SK-N-SH (cell line): ENCODE measurements around the gene GPR146.

Experiments
- GATA2 ChIP-seq: sonication (generic); formaldehyde crosslinking; IDR thresholded peaks from 2 replicates; pipeline ENCODE4 v1.5.0; 2020; ENCODE audit warnings: mild to moderate bottlenecking, missing genetic modification reagents
- MXI1 ChIP-seq: IDR thresholded peaks from 2 replicates; pipeline ENCODE4 v1.6.1; 2012; ENCODE audit warnings: mild to moderate bottlenecking, low read depth, low read length, improper control_type of control experiment
- POLR2AphosphoS5 ChIP-seq: IDR thresholded peaks from 2 replicates; pipeline ENCODE4 v1.6.1; 2012; ENCODE audit warnings: low read depth, low read length
- RAD21 ChIP-seq: IDR thresholded peaks from 2 replicates; pipeline ENCODE4 v1.6.1; 2012; ENCODE audit warnings: mild to moderate bottlenecking, low read length
- YY1 ChIP-seq: IDR thresholded peaks from 2 replicates; pipeline ENCODE4 v1.4.0; 2012; ENCODE audit warnings: low read depth, mild to moderate bottlenecking
- TF ChIP-seq, protein P1 (sequence below): IDR thresholded peaks from 2 replicates; pipeline ENCODE4; 2012

DNA sequence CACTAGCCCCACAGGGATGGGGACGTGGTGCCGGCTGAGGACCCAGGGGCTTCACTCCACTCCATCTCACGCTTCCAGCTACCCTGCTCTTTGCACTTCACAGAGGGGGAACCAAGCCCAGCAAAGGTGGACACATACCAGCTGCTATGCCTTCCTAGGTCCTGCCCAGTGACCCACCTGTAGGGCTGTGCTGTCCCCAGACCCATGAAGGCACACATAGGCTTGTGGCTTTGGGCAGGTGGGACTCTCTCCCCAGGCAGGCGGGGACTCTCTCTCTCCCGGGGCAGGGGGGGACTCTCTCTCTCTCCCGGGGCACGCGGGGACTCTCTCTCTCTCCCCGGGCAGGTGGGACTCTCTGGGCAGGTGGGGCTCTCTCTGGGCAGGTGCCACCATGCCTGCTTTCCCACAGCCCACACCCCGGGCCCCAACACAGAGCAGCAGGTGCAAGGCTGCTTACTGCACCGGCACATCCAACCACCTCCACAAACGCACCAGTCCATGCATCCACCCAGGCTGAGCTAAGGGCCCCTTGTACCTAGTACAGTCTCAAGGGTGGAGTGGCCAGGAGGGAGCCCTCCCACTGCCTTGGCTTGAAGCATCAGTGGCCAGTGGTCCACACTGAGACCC is 13.8 kb upstream of the GPR146 start:
- no peak for TF ChIP-seq RAD21
- no peak for TF ChIP-seq MXI1
- TF ChIP-seq, protein P1, sequence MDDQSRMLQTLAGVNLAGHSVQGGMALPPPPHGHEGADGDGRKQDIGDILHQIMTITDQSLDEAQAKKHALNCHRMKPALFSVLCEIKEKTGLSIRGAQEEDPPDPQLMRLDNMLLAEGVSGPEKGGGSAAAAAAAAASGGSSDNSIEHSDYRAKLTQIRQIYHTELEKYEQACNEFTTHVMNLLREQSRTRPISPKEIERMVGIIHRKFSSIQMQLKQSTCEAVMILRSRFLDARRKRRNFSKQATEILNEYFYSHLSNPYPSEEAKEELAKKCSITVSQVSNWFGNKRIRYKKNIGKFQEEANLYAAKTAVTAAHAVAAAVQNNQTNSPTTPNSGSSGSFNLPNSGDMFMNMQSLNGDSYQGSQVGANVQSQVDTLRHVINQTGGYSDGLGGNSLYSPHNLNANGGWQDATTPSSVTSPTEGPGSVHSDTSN = no peak
- TF ChIP-seq POLR2AphosphoS5 = no peak
- TF ChIP-seq GATA2 (CRISPR knock-in tag) = no peak
- no peak for TF ChIP-seq YY1
